Activated T-helper 1 cell treated with anti-CD3 and anti-CD28 coated beads, Interleukin-2, amount 50 U/mL, for 16 hours (primary cell): ENCODE measurements around the gene ALDH1A2.

Experiments used
- DNase-seq, 2 donors: peaks; one replicate each; pipeline ENCODE4 v3.0.0-alpha.2; 2020; ENCODE audit warnings: low read depth in 1 of 2, low spot score in 1 of 2

Gene ALDH1A2

DNA sequence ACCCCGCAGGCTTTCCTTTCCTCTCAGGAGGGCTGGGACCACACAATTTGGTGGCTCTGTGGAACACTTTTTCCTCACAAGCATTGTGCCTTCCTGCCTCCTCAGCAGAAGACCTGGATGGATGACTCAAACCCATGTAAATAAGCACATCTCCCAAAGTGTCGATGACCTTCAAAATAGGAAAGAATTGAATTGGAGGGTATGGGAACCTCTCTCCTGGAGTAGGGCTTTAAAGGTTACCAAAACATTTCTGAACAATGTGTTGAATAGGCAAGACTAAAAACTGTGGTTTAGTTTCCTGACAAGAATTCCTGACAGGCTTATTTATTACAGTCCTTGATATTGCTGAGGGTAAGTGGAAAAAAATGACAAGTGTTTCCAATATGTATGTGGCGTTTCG, 118.2 kb downstream of the ALDH1A2 start:
- DNase-seq = no peak

DNA sequence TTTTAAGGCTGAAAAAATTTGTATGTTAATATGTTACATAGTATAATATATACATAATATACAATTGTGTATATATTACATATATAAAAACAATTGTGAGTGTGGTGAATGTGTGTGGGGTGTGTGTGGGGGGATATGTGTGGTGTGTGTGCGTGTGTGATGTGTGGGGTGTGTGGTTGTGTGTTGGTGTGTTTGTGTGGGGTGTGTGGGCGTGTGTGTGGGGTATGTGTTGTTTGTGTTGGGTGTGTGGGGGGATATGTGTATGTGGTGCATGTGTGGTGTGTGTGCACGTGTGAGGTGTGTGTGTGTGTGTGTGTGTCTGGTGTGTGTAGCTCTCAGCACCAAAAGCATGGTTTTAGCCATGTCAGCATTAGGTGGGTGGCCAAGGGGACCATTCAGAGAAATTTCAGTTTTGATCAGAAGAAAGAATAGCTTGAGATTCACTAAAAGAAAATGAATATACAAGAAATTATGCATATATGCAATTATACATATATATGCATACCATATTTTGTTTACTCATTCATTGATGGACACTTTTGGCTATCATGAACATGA, 118.9 kb downstream of the ALDH1A2 start:
- no peak for DNase-seq

DNA sequence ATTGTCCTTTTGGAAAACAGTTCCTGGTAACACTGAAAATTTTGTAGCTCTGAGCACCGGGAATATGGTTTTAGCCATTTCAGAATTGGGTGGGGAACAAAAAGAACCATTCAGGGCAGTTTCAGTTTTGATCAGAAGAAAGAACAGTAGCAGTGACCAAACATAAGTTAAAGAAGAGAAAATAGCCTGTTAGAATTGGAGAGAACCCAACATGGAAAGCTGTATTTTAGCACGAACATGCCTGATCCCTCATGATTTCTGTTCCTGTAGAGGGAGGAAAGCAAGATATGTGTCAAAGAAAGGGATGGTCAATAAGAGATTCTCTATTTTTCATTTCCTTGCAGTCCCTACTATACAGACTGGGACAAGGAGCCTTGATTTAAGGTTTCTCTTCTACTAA, 119.9 kb downstream of the ALDH1A2 start:
- DNase-seq = no peak

DNA sequence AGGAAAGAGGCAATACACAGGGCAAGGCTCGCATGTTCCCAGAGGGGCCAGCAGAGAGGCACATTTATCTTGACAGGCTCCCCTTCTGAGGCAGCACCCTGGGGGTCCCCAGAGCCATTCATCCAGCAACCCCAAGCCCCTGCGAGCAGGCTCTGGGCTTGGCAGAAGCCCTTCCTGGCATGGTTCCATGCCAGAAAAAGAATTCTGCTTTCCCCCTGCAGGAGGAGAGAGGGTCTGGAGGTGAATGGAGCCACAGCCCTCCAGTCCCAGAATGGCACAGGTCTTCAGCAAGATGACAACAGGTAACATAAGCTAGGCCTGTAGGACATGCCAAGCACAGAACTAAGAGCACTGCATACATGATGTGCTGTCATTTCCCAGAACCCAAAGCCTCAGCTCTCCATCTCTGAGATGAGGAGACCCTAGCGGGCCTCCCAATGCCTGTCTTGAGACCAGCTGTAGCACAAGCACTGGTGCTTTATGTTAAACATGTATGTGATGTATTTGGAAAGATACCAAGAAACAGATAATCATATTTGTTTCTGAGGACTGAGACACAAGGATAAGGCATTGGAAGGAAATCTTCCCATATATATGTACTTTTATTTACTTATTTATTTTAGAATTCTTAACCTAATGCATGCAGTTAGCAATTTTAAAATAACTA, 121.6 kb downstream of the ALDH1A2 start:
- no peak for DNase-seq

DNA sequence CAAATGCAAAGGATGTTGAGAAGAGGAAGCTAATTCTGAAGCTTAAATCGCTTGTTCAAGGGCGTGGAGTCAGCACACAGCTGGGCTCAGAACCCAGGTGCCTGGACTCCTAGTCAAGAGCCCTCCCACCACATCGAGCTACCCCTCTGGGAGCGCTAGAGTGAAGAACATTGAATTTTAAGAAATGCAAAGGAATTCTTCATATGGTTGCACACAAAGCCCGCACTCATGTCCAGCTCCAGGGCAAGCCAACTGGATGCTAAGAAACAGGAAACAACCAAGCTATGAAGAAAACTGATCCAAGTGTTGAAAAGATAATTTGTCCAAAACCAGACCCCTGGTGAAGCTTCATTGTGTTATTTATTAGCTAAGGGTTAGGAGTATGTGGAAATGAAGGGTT, 122.3 kb downstream of the ALDH1A2 start:
- DNase-seq = no peak

DNA sequence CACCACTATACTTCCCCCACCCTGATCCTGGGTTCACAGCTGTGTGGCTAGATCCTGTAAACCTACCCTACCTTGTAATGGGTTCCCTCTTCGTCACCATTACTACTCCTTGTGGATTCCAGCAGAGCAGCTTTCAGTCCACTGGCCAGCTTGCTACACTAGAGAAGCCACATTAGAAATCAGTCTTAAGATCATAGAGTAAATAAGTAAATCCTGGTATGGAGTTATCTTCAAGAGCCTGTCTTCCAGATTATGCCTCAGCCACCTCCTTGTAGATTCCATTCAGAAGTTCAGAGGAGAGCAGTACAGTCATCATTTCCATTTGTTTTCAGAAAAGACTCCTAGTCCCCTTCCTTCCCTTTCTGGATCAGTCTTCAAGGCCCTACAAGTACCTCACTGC, 123.7 kb downstream of the ALDH1A2 start:
- DNase-seq = no peak

DNA sequence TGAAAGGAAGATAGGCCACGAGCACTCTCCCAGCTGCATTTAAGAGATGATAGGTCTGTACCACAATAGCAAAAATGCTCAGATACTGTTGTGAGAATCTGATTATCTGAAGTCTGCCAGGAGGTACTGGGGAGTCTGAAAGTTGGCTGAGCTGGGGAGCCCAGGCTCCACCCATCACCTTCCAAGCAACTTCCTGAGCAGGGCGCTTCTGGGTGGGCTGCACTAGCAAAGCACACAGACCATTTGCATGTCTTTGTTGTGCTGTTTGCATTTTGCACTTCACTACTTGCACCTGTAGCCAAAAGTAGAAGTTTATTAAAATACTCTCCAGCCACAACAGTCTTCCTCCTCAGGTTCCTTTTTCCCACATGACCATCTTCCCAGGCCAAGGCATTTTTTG, 133.2 kb downstream of the ALDH1A2 start:
- DNase-seq = no peak

DNA sequence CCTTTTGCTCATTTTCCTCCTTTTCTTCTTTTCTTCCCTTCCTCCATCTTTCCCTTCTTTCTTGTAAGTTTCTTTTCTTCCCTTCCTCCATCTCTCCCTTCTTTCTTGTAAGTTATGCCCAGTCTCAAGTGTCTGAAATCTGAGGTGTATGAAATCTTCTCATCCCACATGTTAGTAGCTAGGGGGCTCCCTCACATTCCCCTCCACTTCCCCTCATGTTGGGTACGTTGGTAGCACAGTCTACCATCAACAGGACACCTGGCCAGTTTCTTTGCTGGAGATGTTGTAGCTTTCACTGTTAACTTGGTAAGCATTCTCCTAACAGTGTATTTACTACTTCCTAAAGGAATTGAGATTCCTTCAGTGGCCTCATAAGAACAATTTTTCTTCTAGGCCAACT, 133.9 kb downstream of the ALDH1A2 start:
- no peak for DNase-seq

DNA sequence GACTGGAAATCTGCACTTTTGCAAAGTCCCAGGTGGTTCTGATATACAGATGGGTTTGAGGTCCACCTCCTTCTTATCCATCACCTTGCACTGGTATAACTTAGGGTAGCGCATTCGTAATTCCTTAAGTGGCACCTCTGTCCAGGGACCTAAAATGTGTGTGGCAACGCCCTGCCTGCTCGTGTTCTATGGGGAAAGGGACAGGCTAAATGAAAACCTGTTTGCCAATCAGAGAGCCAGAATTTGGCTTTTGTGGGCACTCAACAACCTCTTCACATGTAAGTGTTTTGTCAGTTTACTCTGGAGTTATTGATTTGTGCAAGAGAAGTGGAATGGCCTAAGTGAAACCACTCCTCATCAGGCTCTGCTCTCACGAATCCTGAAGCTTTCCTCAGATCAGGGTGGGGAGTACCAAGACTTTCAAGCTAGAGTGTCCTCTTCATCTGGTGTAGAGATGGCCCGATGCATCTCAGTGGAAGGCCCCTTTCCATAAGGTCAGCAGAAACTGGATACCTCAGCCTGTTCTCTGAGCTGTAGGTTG, 138.3 kb downstream of the ALDH1A2 start:
- DNase-seq = no peak

DNA sequence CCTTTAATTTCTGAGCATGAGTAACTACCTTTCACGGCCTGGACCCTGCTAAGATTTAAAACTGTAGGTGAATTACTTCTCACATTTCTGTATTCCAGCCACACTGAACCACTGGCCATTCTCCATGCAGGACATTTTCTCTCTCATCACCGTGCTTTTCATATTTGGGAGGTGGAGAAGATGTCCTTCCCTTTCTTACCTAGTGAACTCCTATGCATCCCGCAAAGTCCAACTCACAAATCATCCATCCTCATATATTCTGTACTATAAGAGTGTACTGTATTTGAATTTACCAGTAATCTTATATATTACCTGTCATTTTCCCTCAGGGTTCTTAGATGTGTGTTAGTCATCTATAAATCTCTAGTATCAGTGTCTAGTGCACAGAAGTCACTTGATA, 139.9 kb downstream of the ALDH1A2 start:
- no peak for DNase-seq

DNA sequence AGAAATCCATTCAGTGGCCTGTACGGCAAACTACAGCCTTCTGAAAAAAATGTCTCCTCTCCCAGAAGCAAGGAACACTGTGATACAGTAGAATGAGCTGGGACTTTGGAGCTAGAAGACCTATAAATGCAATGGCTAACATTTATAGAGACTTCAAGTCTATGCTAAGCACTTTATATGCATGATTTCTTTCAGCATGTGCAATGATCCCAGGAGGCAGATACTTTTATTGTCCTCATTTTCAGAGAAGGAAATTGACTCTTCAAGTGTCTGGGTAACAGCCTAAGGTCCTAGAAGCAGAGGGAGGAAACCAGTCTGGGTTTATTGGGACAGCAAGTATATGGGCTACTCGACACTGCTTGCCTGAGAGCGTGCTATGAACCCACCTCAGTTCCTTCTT, 140.9 kb downstream of the ALDH1A2 start:
- DNase-seq = no peak

DNA sequence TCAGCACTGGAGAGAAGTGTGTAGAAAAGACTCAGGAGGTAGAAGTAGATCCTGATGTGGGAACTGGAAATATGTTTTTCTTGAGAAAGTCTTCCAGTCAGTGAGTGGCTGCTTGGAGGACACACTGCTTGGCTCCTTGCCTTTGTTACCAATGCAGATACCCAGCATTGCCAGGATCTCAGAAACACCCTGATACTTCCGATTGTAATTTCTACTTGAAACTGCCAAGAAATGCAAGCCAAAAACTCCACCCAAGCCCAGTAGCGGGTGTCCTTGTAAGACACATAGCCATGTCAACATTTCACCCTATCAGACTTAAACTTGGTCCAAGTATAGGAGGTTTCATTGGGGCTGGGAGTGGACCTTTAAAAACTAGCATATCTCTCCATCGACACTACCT, 141.8 kb downstream of the ALDH1A2 start:
- DNase-seq = no peak

DNA sequence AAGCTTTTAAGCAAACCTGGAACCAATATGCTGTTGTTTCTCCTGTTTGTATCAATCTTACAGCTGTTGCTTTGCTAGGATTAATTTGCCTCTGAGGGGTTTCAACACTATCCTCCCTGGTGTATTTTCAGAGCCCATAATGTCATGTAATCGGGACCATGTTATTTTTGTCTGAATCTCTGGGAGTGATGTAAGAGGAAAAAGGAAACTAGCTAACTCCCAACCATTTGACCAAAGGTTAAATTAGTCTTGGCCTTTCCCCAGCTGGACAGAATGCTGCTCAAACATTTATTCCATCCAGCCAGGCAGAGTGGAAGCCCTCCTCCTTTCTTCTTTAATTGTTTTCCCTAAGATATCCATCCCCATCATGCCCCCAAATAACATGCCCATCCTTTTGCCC, 142.2 kb downstream of the ALDH1A2 start:
- no peak for DNase-seq

DNA sequence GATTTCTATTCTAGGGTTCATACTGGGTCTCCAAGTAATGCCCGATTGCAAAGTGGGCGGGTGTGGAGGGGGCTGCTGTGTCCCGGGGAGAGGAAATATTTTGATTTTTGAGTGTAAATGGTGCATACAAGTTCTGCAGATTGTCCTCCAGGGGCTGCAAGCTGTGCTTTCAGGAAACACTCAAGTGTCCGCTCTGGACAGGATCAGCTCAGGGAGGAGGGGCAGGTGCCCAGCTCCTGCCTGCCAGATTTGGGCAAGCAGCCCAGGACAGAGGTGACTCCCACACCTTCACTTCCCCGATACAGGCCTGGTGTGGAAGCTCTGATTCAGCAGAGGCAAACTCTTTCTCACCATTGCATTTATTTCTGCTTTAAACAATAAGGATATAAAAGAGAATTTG, 142.7 kb downstream of the ALDH1A2 start:
- DNase-seq = no peak

DNA sequence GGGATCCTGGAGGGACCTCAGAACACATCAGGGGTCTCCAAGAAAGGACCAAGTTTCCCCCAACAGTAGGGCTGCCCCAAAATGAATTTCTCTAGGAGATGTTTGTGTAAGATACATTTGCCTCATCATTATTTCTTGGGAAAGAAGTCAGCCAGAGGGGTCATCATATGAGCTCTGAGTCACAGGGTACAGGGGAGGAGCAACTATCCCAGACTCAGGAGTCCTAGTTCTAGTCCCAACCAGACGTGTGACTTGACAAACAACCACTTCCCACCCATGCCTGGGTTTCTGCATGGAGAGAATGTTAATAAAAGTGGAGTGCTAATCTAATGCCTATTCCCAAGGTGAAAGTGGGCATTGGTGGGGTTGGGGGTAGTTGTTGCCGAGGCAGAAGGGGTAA, 144.1 kb downstream of the ALDH1A2 start:
- DNase-seq = no peak

DNA sequence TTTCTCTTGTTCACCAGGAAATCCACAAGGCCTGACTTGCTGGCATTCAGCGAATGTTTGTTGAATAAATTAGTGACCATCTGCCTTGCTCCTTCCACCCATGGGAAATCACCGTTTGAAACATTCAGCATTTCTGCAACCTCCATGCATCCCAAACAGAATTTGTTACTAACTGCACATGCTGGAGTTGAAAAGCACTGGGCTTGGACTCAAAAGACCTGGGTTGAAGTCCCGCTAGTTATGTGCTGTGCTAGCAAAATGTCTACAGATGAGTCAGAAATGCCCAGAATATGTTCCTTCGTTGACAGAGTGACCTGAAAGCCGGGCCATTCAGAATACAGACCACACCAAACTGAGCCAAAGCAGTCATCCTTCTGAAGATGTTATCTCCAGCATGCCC, 144.6 kb downstream of the ALDH1A2 start:
- no peak for DNase-seq

DNA sequence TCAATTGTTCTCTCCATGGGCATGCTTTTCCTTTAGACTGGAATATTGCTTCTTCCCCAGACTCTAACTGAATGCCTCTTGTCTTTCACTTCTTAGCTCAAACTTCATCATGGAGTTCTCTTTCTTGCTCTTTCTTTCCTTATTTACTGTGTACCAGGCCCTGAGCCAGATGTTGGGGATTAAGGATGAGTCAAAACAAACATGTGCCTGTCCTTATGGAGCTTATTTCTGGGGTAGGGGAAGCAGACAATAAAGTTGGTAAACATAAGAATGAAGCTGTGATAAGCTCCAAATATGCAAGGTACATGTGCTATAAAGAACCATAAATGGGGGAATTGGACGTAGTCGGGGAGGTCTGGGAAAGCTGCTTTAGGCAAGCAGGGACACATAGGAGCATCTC, 145.8 kb downstream of the ALDH1A2 start:
- no peak for DNase-seq

DNA sequence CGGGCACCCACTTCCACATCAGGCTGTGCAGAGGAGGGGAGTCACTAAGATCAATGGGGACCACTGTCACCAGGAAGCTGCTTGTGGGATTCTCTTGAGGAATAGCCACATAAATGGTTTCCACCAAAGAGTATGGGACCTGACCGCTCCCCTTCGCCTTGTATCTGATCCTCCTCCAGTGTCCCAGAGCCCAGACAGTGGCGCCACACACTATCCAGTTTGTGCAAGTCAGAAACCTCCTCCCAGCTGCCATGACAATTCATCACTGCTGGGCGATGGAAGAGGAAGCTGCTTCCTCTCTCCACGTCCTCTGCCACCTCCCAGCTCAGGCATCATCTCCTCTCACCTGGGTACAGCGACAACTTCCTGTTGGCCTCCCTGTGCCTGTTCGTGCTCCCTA, 147.5 kb downstream of the ALDH1A2 start:
- no peak for DNase-seq

DNA sequence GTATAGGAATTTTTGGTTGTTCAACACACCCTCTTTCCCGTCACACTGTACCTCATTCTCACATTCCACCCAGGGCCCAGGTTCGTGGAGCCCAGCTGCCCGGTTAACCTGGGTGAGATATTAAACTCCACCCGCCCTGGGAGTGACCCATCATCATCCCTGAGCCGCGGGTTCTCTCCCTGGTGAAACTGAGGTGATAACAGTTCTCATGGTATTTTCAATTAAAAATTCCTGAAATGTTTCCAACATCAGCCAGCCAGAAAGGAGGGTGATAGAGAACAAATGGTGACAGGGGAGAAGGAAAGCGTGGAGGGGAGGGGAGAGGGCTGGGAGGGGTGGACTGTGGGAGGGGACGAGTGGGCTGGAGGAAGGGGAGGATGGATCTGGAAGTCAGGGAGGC, 148.8 kb downstream of the ALDH1A2 start:
- no peak for DNase-seq

DNA sequence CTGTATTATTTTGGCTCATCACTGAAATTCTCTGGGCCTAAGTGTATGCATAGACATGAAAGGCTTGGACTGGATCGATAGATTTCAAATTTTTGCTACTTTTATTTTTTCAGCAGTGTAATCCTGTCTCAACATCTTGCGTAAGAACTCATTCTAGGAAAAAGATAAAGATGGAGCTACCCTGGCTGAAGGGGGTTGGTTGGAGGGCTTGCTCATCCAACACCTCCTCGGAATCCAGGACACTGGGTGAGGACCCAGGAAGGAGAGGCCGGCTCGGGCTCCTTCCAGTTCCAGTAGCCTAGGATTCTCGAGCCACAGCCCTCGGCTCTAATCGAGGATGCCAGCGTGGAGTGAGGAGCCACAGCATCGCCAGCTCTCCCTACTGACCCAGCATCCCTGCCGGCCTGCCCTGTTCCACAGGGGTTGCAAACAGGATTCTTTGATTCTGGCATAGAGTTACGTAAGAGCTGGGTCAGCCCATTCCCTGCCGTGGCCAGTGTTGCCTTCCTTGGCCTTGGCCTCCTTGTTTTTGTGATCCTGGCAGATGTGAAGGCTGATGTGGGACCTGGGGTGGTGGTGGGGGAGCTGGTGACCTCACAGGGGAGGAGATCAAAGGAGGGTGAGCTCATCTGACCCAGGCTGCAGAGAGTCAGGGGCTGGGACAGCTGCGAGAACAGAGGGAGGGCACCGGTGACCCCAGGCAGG, 149.5 kb downstream of the ALDH1A2 start:
- DNase-seq = no peak

DNA sequence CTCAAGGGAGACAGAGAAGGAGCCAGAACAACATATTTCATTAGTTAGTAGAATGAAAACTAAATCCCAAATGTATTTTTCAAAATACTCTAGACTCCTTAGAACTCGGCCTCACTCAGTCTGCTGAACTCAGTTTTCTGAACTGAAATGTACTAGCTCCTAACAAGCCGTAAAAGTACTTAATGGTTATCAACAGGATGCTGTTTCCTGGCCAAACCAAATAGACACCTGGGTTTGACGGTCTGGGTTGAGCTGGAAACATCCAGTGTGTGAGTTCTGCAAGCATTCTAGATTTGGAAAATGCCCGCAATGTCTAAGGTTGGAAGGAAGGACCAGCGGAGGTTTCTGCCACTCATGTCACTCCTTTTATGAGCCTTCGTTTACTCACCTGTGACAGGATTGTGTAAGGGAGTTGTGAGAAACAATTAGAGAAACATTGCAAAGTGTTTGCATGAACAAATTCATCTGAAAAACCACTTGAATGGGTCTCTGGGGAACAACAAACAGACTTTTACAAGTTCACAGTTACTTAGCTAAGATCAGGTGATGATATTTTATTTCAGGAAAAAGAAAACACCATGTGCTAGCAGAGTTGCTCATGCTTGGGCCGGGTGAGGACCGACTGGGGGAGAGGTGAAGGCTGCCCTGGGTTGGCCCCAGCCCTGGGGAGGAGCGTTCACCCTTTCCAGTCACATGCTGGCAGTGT, 151.0 kb downstream of the ALDH1A2 start:
- no peak for DNase-seq

DNA sequence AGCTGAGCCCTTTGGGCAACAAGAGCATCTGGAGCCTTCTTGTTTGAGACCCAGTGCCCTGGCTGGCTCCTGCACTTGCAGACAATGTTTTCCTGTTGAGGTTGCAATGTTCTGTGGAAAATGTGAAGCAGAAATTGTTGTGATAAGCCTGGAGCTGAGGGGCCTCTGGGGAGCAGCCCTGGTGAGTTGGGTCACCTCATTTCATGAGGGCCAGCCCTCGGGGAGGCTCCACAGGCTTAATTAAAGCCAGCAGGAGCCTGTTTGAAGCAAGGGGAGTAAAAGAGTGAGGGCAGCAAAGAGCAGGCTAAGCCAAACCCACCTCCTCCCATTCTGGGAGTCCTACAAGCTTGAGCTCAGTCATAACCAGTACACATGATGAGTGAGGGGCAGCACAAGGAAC, 154.3 kb downstream of the ALDH1A2 start:
- DNase-seq = no peak
